COLO668 (cell line): ENCODE results near the gene CHP1.
"Not testable (repeated sequence)": the region's sequence is repeated elsewhere in the genome, so short reads cannot be mapped to it uniquely, and the experiment has no call there.

ENCODE experiments used
- DNase-seq: peaks from one replicate; lab custom pipeline; 2025; ENCODE audit not compliant: unreplicated experiment; lab: John Stamatoyannopoulos, UW

Gene CHP1

GRCh38 chr15:41256103-41256502 lies 25.0 kb downstream of the CHP1 start:
- no peak for DNase-seq

- DNase-seq, result no peak
These were observed 25.5 kb downstream of the CHP1 start for GRCh38 chr15:41256577-41257038.

GRCh38 chr15:41258750-41259471 lies 27.8 kb downstream of the CHP1 start:
- no peak for DNase-seq

- DNase-seq, result no peak
These were observed 28.6 kb downstream of the CHP1 start for GRCh38 chr15:41259546-41260189.

- not testable (repeated sequence) for DNase-seq
These were observed 29.9 kb downstream of the CHP1 start for GRCh38 chr15:41260924-41261323.

- DNase-seq, result no peak
These were observed 31.5 kb downstream of the CHP1 start for GRCh38 chr15:41262571-41262970.

GRCh38 chr15:41263891-41264351 lies 32.9 kb downstream of the CHP1 start:
- no peak for DNase-seq

- no peak for DNase-seq
These were observed 38.8 kb downstream of the CHP1 start for GRCh38 chr15:41269887-41270286.

- no peak for DNase-seq
These were observed 45.8 kb downstream of the CHP1 start for GRCh38 chr15:41276831-41277230.

GRCh38 chr15:41278319-41278718 lies 47.3 kb downstream of the CHP1 start:
- no peak for DNase-seq

- no peak for DNase-seq
These were observed 48.6 kb downstream of the CHP1 start for GRCh38 chr15:41279535-41280283.

- DNase-seq, result no peak
These were observed 50.2 kb downstream of the CHP1 start for GRCh38 chr15:41281236-41281635.

- not testable (repeated sequence) for DNase-seq
These were observed 51.4 kb downstream of the CHP1 start for GRCh38 chr15:41282436-41282835.

GRCh38 chr15:41282980-41283652 lies 52.0 kb downstream of the CHP1 start:
- DNase-seq, result not testable (repeated sequence)

- DNase-seq, result peak; percentile 98
These were observed 52.8 kb downstream of the CHP1 start for GRCh38 chr15:41283653-41284426.

GRCh38 chr15:41284427-41285177 lies 53.5 kb downstream of the CHP1 start:
- no peak for DNase-seq

- DNase-seq, result no peak
These were observed 54.2 kb downstream of the CHP1 start for GRCh38 chr15:41285285-41285684.

- DNase-seq, result no peak
These were observed 55.7 kb downstream of the CHP1 start for GRCh38 chr15:41286665-41287333.

GRCh38 chr15:41288464-41288863 lies 57.4 kb downstream of the CHP1 start:
- no peak for DNase-seq
